Measurements from ENCODE around the gene ZNF133.

DNA sequence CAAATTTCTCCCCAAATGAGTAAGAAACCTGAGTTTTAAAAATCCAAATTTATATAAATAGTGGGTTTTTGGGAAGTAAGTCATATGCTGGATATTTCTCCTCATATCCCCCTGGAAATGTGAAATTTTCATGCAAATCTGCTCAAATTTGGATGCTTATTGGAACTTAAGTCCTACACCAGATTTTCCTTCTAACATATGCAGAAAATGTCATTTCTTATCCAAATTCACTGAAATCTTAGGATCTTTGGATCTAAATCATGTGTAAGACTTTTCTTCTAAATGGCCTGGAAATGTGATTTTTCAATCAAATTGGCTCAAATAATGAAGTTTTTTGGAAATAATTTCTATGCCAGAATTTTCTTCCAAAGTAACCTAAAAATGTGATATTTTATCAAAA, 33.0 kb downstream of the ZNF133 start:
- TF ChIP-seq, protein P1, sequence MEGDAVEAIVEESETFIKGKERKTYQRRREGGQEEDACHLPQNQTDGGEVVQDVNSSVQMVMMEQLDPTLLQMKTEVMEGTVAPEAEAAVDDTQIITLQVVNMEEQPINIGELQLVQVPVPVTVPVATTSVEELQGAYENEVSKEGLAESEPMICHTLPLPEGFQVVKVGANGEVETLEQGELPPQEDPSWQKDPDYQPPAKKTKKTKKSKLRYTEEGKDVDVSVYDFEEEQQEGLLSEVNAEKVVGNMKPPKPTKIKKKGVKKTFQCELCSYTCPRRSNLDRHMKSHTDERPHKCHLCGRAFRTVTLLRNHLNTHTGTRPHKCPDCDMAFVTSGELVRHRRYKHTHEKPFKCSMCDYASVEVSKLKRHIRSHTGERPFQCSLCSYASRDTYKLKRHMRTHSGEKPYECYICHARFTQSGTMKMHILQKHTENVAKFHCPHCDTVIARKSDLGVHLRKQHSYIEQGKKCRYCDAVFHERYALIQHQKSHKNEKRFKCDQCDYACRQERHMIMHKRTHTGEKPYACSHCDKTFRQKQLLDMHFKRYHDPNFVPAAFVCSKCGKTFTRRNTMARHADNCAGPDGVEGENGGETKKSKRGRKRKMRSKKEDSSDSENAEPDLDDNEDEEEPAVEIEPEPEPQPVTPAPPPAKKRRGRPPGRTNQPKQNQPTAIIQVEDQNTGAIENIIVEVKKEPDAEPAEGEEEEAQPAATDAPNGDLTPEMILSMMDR (IDR thresholded peaks at IDR 0.05; ENCODE audit: low read length): no peak
- TF ChIP-seq EZH2phosphoT487 (IDR thresholded peaks at IDR 0.05; ENCODE audit: low read length) (no peak), EZH2 (optimal IDR thresholded peaks at IDR 0.05; ENCODE audit: low read depth, low read length) (no peak)

All from MM.1S (cell line).